MCF 10A (cell line): ENCODE data around the gene PNMT. TPM values are rescaled to one million over a fixed set of nuclear protein-coding genes. Genes with fewer than 3 reads are reported as not detected.

Experiments used
- BruUV-seq: library from RNA; stranded (reverse); fragments of 400-500 nt; replicated peaks from 2 replicates; lab custom pipeline; 2021; lab: Mats Ljungman, UMichigan
- CTCF ChIA-PET: fragments of 300-600 bp; sonication (Branson Sonifier 250); formaldehyde crosslinking; extraction: SDS; loops from one replicate; lab custom pipeline; 2021; ENCODE audit warnings: antibody characterized with exemption, inconsistent platforms; lab: Yijun Ruan, JAX
- POLR2A ChIA-PET: fragments of 300-600, 350-650 bp; sonication (Branson Sonifier 250); formaldehyde crosslinking; extraction: SDS; loops from one replicate; lab custom pipeline; 2020; ENCODE audit warnings: antibody characterized with exemption, inconsistent platforms; lab: Yijun Ruan, JAX
- DNase-seq: peaks from one replicate; pipeline ENCODE4 v3.0.0-alpha.2; 2018; ENCODE audit not compliant: unreplicated experiment
- H3K27ac Mint-ChIP-seq: one replicate; pipeline ENCODE4 v1.8.0; 2022; ENCODE audit warnings: mild to moderate bottlenecking, low read depth, mixed read lengths; ENCODE audit not compliant: unreplicated experiment
- H3K27me3 Mint-ChIP-seq: one replicate; pipeline ENCODE4 v1.8.0; 2022; ENCODE audit warnings: mixed read lengths; ENCODE audit not compliant: insufficient read depth, unreplicated experiment
- H3K36me3 Mint-ChIP-seq: one replicate; pipeline ENCODE4 v1.8.0; 2022; ENCODE audit warnings: mild to moderate bottlenecking, moderate library complexity, mixed read lengths; ENCODE audit not compliant: insufficient read depth, unreplicated experiment
- H3K4me1 Mint-ChIP-seq: one replicate; pipeline ENCODE4 v1.8.0; 2022; ENCODE audit warnings: mixed read lengths; ENCODE audit not compliant: insufficient read depth, unreplicated experiment
- H3K4me3 Mint-ChIP-seq: one replicate; pipeline ENCODE4 v1.8.0; 2022; ENCODE audit warnings: mild to moderate bottlenecking, moderate library complexity, mixed read lengths; ENCODE audit not compliant: unreplicated experiment
- H3K9me3 Mint-ChIP-seq: one replicate; pipeline ENCODE4 v1.8.0; 2022; ENCODE audit warnings: mixed read lengths; ENCODE audit not compliant: unreplicated experiment
- intact Hi-C: fragments of 100-400 bp; cut with micrococcal nuclease; formaldehyde crosslinking; loops from 2 replicates; pipeline ENCODE4 v1.14.1; 2022
- total RNA-seq: library from RNA; stranded (reverse); gene quantifications from 2 replicates; pipeline ENCODE4 v1.2.3, GENCODE V29; 2022
- TF ChIP-seq, protein P1 (sequence below): fragments of 200-600 bp; IDR thresholded peaks from one replicate; pipeline ENCODE4 v1.8.0; 2022; ENCODE audit warnings: antibody characterized with exemption, mild to moderate bottlenecking; ENCODE audit not compliant: unreplicated experiment

The PNMT gene
- total RNA-seq, 1 experiment from 2014 or later: not detected

GRCh38 chr17:39627047-39627711 is 41.1 kb upstream of the PNMT start:
- H3K4me1 Mint-ChIP-seq: peaks cover 3% of the 10 kb centered on the region
- no peak overlapping the region for H3K4me3 Mint-ChIP-seq
- DNase-seq: no peak
- BruUV-seq: no TSS peak
- intact Hi-C loops: no loop called here
- no peaks in the 10 kb centered on the region for H3K9me3 Mint-ChIP-seq
- CTCF ChIA-PET: interaction anchor here (0.8 kb wide), 1 partner anchor 51 kb away, joined by 3 read pairs; no protein-coding TSS in a partner anchor
- TF ChIP-seq, protein P1, sequence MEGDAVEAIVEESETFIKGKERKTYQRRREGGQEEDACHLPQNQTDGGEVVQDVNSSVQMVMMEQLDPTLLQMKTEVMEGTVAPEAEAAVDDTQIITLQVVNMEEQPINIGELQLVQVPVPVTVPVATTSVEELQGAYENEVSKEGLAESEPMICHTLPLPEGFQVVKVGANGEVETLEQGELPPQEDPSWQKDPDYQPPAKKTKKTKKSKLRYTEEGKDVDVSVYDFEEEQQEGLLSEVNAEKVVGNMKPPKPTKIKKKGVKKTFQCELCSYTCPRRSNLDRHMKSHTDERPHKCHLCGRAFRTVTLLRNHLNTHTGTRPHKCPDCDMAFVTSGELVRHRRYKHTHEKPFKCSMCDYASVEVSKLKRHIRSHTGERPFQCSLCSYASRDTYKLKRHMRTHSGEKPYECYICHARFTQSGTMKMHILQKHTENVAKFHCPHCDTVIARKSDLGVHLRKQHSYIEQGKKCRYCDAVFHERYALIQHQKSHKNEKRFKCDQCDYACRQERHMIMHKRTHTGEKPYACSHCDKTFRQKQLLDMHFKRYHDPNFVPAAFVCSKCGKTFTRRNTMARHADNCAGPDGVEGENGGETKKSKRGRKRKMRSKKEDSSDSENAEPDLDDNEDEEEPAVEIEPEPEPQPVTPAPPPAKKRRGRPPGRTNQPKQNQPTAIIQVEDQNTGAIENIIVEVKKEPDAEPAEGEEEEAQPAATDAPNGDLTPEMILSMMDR: no peak
- H3K27ac Mint-ChIP-seq: no peak overlapping the region
- peaks cover 35% of the 10 kb centered on the region for H3K27me3 Mint-ChIP-seq
- H3K36me3 Mint-ChIP-seq: no peaks in the 10 kb centered on the region
- POLR2A ChIA-PET: interaction anchor here (1.1 kb wide), 1 partner anchor 112 kb away, joined by 4 read pairs; no protein-coding TSS in a partner anchor

- TF ChIP-seq, protein P1: no peak
- Mint-ChIP-seq H3K27me3 (peaks cover 37% of the 10 kb centered on the region), H3K4me1 (peaks cover 3% of the 10 kb centered on the region), H3K4me3 (no peak overlapping the region), H3K9me3 (no peaks in the 10 kb centered on the region), H3K27ac (no peak overlapping the region), H3K36me3 (no peaks in the 10 kb centered on the region)
- CTCF ChIA-PET: interaction anchor here (0.6 to 2.2 kb wide), 6 partner anchors 8 to 130 kb away, joined by 3 to 13 read pairs (median 3); no protein-coding TSS in a partner anchor
- no TSS peak for BruUV-seq
- DNase-seq: no peak
- intact Hi-C loops: no loop called here
- POLR2A ChIA-PET: interaction anchor here (0.6 to 1.1 kb wide), 3 partner anchors 10 to 112 kb away, joined by 3 to 4 read pairs (median 3); no protein-coding TSS in a partner anchor
These were observed 40.3 kb upstream of the PNMT start for GRCh38 chr17:39627712-39628516.

- no TSS peak for BruUV-seq
- no peak for DNase-seq
- peaks cover 37% of the 10 kb centered on the region for H3K27me3 Mint-ChIP-seq
- no peak overlapping the region for H3K27ac Mint-ChIP-seq
- TF ChIP-seq, protein P1: no peak
- no peaks in the 10 kb centered on the region for H3K9me3 Mint-ChIP-seq
- H3K36me3 Mint-ChIP-seq: no peaks in the 10 kb centered on the region
- intact Hi-C loops: no loop called here
- ChIA-PET CTCF (interaction anchor here (0.6 to 2.2 kb wide), 7 partner anchors 8 to 1303 kb away, joined by 3 to 13 read pairs (median 3); no protein-coding TSS in a partner anchor), POLR2A (interaction anchor here (0.6 to 0.7 kb wide), 2 partner anchors 91 to 507 kb away, joined by 3 read pairs; no protein-coding TSS in a partner anchor)
- H3K4me3 Mint-ChIP-seq: no peak overlapping the region
- peaks cover 3% of the 10 kb centered on the region for H3K4me1 Mint-ChIP-seq
These were observed 39.4 kb upstream of the PNMT start for GRCh38 chr17:39628655-39629493.
